ENCODE data around the gene GRIA3.
"Not testable (repeated sequence)": the region's sequence is repeated elsewhere in the genome, so short reads cannot be mapped to it uniquely, and the experiment has no call there.

GRIA3 gene

DNA sequence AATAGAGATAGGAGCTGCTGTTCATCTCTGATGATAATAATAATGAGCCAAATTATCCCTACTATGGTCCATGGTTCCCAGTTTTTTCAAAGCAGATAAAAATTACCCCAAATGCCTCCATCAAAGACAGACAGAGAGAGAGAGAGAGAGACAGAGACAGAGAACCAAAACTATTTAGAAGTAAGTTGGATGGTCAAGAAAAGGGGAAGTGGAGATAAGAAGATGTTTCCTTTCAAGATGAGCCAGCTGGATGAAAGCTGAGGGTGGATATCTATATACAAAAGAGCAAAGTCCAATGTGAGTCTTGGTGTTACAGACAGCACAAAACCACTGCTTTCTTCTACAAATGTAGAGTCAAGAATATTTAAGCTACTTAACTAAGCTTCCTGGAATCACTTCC, 173.9 kb downstream of the GRIA3 start:
- no peak for DNase-seq (ENCODE audit: low spot score)

DNA sequence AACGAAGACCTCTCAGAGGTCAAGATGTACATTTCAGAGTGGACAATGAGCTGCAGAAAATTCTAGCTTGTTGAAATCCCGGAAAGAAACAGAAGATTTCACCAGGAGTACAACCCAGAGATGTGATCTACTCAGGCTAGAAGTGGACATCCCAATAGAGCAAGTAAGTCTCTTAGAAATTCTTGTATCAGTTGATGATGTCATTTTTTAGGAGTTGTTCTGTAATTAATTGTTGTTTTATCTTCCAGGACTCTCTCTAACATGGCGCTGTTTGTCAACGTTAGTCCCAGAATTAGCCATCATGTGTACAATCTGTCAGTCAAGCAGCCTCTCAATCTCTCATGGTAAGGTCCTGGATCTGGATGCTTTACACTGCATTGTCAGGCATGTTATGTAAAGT, 174.4 kb downstream of the GRIA3 start:
- DNase-seq (ENCODE audit: low spot score): no peak

DNA sequence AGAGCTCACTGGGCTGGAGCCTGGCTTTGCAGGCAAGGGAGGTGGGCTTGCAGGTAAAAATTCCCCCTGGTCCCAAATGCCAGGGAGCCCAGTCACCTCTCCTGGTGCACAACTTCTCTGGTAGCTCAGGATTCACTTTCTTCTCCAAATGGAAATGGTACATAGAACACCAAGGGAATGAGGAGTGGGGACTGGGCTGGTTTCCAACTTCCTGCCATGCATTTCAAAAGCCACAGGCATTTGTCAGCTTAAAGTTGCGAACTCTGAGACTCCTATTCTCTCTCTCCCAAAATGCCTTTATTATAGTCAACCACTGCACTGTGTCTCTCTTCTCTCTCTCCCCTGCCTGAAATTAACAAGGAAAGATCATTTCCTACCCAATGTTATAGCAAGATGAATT, 177.3 kb downstream of the GRIA3 start:
- DNase-seq (ENCODE audit: low spot score): no peak

DNA sequence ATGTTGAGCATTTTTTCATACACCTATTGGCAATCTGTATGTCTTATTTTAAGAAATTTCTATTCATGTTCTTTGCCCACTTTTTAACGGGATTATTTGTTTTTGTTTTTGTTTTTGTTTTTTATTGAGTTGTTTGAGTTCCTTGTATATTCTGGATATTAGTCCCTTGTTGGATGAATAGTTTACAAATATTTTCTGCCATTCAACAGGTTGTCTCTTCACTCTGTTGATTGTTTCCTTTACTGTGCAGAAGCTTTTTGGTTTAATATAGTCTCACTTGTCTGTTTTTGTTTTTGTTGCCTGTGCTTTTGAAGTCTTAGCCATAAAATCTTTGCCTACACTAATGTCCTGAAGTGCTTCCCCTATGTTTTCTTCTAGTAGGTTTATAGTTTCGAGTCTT, 202.1 kb downstream of the GRIA3 start:
- DNase-seq (ENCODE audit: low spot score): not testable (repeated sequence)

DNA sequence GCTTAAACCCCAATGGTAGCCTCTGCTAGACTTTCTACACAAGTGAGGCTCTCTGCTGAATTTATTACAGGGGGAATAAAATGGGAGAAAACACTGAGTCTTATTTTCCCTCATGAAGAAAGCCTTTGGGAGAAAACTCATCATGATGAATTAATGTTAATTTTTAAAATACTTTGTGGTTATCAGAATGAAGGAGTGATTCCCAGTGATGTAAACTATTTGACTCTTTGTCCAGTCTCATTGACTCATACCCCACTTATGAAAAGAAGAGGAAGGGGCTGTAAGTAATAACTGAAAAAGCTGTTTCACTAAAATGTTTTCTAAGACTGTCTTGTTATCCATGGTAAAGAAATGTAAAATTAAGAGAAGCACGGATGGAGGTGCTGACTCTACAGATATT, 208.8 kb downstream of the GRIA3 start:
- no peak for DNase-seq (ENCODE audit: low spot score)

DNA sequence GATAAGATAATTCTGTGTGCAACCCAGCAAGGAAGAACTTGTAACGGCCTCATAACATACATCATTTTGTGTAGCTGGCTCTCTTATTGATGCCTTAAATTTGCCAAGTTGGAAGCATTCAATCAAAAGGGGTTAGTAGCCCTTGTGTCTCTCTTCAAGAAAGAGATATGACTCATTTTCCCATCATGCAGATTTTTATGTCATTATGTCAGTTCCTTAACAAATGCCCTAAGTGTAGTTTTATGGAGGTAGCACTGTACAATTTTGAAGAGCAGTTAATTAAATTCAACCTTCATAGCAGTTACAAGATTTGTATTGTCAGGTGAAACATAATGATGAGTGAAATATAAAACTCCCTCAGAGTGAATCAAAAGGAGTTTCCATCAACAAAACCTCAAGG, 215.6 kb downstream of the GRIA3 start:
- no peak for DNase-seq (ENCODE audit: low spot score)

DNA sequence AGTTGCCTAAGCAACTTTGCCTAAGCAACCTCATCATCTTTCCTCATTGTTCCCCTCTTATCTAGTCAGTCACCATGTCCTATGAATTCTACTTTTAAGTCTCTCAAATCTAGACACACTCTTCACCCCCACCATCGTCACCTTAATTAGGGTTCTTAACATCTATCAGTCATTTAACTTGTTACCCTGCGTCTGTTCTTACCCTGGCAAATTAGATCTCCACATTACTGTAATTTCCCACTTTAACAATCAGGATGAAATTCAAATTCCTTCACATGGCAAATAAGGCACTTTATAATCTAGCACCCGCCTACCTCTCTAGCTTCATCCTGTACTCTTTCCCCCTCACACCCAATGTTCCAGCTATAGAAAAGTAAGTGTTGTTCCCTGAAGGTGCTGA, 221.2 kb downstream of the GRIA3 start:
- DNase-seq (ENCODE audit: low spot score): no peak

DNA sequence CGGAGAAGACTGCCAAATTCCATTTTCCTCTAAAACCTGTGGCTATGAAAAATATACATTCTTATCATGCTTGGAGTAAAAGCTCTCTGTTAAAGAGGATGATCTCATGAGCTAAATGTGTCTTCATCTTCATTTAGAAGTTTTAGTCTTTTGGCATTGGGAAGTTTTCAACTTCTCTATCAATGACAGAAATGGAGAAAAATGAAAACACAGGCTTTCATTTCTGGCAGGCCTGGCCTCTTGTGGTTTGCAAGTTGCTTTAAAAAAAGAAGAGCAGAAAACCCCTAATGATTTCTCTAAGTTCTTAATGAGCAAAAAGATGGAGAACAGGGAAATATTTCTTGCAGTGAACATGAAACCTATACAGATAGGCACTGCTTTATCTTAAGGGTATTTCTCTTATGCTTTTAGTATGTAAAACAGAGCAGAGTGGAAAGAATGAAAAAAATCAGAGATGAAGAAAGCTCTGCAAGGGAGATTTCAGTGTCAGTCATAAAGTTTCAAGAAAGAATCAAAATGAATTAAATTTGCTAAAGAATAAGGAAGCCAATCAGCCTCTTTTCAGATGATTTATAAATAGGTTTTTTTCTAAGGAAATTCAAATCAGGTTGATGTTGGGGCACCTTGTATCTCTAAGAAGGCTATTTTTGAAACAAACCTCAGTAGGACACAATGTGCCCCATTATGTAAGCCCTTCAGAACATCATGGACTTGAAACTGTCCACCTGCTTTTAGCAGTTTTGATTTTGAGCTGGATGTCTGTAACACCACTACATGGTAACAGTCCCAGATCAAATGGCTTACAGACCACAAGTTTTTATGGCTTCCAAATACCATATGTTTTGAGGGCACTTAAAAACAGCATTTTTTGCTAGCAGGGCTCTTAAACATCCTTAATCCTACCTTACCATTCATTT, 225.0 kb downstream of the GRIA3 start:
- DNase-seq (ENCODE audit: low spot score): no peak

DNA sequence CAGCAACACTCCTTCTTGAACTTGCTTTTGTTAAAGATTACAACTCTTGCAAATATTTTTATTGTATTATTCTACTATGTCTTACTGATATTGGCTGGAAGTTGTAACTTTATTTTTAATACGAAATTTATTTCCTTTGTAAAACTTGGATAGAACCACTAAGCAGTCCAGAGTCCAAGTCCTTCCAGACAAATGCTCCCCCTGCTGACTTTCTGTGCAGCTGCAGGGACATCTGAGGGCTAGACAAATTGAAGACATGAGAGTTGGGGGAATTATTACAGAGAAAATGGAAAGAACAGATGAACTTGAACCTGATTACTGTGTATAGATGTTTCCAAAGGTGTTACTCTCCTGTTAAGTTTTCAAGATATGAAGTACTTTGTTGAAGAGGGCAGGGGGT, 238.8 kb downstream of the GRIA3 start:
- DNase-seq (ENCODE audit: low spot score): no peak

DNA sequence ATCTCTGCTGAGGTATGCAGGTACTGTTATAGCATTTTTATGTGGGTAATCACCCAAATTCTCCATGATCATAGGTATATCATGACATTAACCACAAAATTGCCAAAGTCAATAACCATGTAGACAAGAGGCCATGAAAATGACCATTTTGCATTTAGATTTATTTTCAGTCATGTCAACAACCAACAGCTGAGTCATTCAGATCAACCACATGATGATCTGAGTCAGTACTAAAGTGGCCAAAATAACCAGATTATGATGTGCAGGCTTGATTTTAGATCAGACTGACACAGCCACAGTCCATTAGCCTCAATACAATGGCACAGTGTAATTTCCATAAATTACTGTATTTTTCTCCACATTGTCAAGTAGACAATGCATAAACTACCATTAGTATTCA, 240.5 kb downstream of the GRIA3 start:
- no peak for DNase-seq (ENCODE audit: low spot score)

DNA sequence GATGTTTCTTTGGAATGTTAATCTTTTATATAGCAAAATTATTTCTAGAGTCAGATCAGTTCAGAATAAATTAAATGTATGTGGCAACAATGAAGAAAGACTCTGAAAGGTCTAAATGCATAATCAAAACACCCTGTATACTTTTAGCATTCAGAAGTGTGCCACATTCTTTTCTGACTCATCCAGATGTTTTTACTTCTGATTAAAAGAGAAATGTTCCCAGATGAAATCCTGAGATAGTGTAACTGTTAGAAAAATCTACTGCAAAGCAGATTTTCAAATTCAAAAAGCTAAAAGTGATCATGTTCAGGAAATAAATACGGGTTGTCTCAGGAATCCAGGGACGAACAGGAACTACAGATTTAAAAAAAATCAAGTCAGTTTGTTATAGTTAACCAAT, 241.4 kb downstream of the GRIA3 start:
- DNase-seq (ENCODE audit: low spot score): no peak

DNA sequence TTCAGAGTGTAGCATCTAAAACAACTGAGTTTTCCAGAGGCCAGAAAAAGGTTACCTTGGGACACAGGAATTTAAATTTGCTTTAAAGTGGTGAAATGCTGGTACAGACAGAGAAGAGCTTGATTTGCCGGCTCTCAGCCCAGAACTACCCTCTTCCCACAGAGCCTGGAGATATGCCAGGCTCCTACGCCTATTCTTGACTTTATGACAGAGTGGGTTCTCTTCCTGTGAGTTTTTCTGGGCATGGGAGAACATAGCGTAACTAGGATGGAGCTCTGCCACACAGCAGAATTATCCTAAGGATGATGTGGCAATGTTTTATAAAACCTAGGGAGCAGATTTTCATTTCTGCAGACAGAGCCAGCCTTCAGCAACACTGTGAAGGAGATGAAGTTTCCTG, 241.8 kb downstream of the GRIA3 start:
- no peak for DNase-seq (ENCODE audit: low spot score)

DNA sequence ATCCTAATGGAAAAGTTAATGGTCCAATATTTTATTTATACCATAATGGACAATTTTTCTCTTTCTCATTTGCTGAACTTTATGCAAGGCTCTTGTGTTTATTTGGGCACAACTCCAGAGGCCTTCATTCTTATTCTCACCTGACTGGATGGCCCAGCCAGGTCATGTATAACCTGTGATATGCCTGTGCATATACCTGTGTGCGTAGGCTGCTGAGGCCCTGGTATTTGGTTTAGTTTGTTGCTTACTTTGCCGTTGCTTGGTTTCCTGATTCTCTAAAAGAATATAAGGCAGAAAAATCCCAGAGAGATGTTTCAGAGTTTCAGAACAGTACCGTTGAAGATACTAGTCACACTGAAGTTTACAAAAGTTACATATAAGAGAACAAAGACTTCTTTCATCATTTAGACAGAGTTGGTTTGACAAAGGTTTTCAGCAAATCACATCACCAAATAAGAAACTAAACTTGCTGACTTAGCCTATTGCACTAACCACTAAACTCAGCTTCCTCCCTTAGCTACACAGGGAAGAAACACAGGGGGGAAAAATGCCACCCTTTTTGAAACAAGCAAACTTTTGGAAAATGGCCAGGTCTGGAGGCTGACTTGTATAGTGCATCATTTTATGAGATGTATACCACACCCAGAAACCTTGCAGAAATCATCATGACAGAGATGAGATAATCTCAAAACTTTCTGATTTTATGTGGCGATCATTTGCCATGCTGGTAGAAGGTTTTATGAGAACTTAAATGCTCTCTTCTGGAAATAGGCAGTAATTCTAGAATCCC, 248.5 kb downstream of the GRIA3 start:
- no peak for DNase-seq (ENCODE audit: low spot score)

DNA sequence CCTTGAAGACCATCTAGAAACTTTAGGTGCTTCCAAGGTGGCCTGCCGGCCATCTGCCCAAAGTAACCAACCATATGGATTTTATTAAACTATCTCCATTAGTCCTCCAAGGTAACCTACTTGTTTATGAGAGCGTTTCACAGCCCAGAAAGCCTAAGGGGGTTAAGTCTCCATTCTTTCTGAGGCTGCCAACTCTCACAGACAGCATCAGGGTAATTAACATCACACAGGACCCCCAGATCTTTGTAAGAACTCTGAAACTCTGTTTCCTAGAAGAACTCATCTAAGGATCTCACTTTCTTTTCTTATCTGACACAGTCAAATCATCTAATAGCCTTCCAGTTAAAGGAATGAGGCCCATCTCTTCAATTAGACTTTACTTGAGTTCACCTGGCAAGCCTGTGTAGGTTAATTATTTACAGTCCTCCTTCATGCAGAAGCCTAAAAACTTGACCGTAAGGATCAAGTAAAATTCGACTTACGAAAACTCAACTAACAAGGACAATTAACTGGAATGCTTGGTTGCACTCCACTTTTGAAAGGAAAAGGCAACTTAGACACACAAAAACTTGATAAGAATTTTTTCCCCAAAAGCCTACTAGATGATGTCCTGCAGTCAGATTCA, 252.5 kb downstream of the GRIA3 start:
- DNase-seq (ENCODE audit: low spot score): no peak

DNA sequence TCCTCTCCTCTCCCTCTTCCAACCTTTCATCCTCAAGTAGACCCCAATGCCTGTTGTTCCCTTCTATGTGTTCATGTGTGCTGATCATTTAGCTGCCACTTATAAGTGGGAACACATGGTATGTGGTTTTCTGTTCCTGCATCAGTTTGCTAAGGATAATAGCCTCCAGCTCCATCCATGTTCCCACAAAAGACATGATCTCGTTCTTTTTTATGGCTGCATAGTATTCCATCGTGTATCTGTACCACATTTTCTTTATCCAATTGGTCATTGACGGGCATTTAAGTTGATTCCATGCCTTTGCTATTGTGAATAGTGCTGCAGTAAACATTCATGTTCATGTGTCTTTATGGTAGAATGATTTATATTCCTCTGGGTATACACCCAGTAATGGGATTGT, 255.8 kb downstream of the GRIA3 start:
- not testable (repeated sequence) for DNase-seq (ENCODE audit: low spot score)

DNA sequence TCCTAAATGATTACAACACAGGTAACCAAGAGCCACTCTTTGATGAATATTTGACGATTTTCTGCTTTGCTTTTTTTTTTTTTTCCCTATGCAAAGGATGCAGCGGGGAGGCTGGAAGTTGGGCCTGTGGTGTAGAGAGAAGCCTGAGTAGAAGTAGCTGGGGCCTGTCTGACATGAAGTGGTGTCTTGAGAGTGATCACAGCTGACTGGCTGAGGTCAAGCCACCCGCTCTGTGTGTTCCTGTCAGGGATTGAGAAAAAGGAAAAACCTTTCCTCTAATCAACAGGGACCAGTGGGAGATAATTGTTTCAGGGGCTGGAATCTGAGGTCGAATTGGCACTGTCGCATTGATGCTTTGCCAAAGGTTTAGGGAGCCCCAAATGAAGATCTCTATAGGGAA, 258.7 kb downstream of the GRIA3 start:
- DNase-seq (ENCODE audit: low spot score): no peak

DNA sequence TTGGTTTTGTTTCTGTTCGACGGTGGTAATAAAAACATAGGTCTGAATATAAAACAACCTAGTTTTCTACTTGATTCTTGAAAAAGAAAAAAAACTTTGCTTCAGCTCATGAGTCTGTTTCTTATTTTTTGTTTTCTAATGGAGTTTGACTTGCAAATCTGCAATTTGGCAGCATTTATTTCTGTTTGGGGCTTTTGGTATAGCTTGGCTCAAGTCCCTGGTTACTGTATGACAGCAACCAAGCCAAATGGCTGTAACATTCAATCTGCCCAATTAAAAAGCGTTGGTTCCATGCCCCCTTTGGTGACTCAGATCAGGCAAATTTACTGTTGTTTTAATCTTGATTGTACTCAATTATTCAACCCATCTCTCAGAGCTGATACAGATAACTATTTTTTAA, 263.4 kb downstream of the GRIA3 start:
- no peak for DNase-seq (ENCODE audit: low spot score)

DNA sequence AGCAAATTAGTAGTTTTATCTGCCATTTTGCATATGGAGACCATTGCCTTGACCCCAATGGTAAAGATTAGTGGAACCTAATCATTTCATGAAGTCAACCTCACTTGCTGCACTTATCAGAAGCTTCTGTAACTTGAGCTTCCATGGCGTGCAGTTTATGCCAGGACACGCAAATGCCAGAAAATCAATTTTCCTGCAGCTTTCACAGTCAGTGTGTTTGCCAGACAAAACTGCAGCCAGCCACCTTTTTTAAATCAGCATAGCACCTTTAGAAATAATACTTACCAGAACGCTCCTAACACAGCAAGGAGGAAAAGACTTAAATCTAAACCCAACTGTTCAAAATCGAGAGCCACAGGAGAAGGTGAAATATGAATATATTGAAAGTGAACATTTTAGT, 265.3 kb downstream of the GRIA3 start:
- DNase-seq (ENCODE audit: low spot score): no peak

DNA sequence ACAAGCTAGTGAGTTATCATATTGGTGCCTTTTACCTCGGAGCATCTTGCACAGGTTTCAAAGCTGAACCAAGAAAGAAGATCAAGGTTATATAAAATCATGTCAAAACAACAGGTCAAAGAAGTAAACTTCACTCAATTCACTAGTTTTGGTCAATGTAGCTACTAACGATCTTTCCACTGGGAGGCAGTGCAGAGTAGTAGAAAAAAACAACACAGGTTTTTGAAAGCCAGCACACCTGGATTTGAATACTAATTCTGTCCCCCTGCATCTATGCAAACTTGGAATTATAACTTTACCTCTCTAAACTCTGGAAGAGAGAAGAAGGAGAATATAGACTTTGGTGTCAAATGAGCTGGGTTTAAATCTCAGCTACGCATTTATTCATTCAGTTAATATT, 266.1 kb downstream of the GRIA3 start:
- DNase-seq (ENCODE audit: low spot score): no peak

DNA sequence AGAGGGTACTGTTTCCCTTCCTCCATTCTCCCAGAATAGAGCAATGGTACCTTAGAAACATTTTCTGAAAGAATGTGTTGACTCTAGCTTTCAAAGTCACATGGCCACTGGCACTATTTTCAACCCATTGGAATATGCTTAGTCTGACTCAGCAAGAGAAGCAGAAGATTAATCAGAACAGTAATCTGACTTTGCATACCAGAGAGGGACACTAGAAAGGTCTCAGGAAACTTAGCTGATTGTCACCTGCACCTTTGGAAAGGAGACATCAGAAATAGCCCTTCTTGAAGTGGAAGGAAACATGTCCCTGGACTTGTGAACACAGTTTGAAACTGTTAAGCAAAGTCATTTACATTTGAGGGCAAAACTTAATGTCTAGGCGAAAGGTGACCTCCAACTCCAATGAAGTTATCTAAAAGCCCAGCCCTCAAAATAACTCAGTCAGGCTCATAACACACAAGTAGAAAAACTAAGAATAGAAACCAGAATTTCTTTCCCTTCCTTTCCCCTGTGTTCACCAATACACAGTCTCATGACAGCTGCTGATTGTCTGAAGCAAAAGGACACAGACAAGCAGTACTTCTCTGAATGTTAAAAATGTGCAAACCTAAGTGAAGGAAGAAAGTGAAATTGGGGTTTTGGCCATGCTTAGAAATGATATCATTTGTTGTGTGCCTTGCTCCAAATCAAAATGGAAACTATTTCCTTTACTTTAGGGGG, 270.8 kb downstream of the GRIA3 start:
- no peak for DNase-seq (ENCODE audit: low spot score)

DNA sequence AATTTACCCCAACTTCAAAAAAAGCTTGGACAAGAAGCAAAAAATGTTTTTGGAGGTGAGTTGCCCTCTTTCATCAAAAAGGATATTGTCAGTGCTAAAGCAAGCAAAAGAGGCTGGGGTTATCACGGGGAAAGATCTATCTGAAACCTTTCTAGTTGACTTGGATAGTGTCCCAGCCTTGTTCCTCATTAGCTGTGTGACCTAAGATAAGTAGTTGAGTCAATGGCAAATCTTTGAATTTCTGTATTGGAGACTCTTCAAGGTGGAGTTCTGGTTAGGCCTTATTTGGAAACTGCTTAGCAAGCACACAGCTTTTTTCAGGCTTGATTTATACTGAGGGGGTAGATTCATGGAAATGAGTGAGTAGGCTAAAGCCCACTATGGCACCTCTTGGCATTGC, 271.6 kb downstream of the GRIA3 start:
- DNase-seq (ENCODE audit: low spot score): no peak

DNA sequence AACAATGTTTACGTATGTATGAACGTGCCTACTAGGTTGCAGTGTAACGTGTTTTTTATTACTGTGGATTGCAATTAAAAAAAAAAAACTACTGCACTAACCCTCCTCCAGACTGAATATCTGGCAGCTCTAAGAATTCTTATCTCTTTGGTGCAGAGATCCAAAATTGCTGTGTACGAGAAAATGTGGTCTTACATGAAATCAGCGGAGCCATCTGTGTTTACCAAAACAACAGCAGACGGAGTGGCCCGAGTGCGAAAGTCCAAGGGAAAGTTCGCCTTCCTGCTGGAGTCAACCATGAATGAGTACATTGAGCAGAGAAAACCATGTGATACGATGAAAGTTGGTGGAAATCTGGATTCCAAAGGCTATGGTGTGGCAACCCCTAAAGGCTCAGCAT, 280.6 kb downstream of the GRIA3 start:
- DNase-seq (ENCODE audit: low spot score): no peak
